GM08714 (cell line): Measurements from ENCODE around the gene SH3RF2.

Experiments used
- H3K4me3 ChIP-seq: fragments of 200-500 bp; sonication (Bioruptor generic); 2 replicates; pipeline ENCODE4 v1.5.1; 2014; ENCODE audit warnings: mild to moderate bottlenecking, low read length, inconsistent platforms
- ZNF274 ChIP-seq: IDR thresholded peaks from 2 replicates; pipeline ENCODE4 v1.6.1; 2012; ENCODE audit warnings: mild to moderate bottlenecking, low read depth, low read length

The SH3RF2 gene

DNA sequence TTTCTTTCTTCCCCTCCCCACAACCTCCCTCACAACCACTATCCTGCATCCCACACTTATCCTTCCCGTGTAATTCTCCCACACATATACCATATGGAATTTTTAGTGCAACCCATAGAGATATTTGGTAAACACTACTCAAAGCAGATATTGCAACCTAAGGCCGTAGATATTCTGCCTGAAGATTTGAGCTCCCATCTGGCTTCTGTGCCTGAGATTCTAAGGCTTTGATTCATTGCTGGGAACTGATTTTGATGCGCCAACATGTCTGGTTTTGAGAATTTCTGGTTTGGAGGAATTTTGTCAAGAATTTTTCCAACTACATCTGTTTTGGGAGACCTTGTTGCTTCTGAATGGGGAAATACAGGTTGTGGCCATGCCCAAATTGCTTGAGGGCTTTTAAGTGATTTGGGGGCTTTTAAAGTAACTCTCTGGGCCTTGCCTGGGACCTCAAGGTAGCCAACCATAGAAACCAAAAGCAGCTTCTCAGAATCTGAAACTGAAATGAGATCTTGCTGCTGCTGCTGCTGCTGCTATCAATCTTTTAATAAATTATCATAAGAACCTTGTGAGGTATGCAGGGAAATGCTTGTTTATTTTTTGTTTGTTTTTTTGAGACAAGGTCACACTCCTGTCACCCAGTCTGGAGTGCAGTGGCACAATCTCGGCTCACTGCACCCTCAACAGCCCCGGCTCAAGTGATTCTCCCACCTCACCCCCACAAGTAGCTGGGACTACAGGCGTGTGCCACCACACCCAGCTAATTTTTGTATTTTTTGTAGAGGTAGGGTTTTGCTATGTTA lies 132.8 kb downstream of the SH3RF2 start:
- no peak overlapping the region for H3K4me3 ChIP-seq
- no peak for TF ChIP-seq ZNF274

GRCh38 chr5:146069780-146070099 lies 133.4 kb downstream of the SH3RF2 start:
- no peak for TF ChIP-seq ZNF274
- no peak overlapping the region for H3K4me3 ChIP-seq

- TF ChIP-seq ZNF274: no peak
- H3K4me3 ChIP-seq: no peak overlapping the region
These were observed 134.4 kb downstream of the SH3RF2 start for GRCh38 chr5:146070746-146071145.

DNA sequence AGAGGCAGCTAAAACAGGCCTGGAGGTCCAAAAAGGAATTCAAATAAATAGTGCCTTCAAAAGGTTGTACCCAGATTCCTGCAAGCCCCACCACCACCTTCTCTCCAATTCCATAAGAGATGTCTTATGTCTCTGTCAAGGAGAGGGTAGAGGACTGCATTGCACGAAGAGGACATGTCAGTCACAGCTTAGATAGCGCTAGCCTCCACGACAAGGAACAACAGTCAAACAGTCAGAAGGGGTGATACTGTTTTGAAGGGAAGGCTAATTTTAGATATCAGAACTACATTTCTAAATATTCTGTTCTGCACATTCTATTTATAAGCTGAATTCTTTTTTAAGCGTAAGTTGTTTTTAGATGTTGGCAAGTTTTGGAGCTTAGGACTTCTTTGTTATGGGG lies 134.8 kb downstream of the SH3RF2 start:
- TF ChIP-seq ZNF274: no peak
- H3K4me3 ChIP-seq: no peak overlapping the region

DNA sequence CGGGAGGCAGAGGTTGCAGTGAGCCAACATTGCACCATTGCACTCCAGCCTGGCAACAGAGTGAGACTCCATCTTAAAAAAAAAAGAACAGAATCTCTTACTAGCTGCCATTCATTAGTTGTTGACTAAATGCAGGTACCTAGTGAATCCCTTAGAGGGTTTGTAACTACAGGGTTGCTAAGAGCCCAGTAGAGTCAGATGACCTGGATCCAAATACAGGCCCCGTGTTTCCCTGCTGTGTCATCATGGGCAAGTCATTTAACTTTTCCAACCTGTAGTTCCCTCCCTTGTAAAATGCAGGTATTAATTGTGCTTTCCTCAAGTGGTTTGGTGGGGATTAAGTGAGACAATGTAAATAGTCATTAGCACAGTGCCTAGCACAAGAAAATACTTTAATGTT lies 136.2 kb downstream of the SH3RF2 start:
- TF ChIP-seq ZNF274: no peak
- H3K4me3 ChIP-seq: no peak overlapping the region

- TF ChIP-seq ZNF274: no peak
- H3K4me3 ChIP-seq: no peak overlapping the region
These were observed 137.0 kb downstream of the SH3RF2 start for GRCh38 chr5:146073239-146073900.

GRCh38 chr5:146076028-146076427 lies 139.7 kb downstream of the SH3RF2 start:
- TF ChIP-seq ZNF274: no peak

DNA sequence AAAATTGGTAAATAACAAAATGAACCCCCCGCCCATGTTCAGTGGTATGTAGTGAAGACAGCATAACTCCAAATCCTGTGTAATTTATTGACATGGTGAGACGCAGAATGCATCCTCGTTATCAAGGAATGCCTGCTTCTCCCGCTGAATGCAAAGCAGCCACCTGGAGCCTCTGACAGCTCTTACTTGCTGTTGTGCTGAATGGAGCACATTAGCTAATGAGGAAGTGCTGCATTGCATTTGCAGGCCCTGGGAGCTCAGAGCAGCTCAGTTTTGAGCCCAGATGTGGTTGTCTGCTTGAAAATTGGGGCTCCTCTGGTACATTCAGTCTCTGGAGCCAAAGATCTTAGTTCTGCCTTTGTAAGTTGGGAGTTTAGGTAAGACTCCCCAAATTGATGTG lies 140.1 kb downstream of the SH3RF2 start:
- TF ChIP-seq ZNF274: no peak
- H3K4me3 ChIP-seq: no peak overlapping the region

More at GRCh38 chr5:146076028-146076427, 139.7 kb downstream of the SH3RF2 start:
- H3K4me3 ChIP-seq: no peak overlapping the region

- TF ChIP-seq ZNF274: no peak
- no peak overlapping the region for H3K4me3 ChIP-seq
These were observed 142.2 kb downstream of the SH3RF2 start for GRCh38 chr5:146078566-146078965.

GRCh38 chr5:146079695-146080373 lies 143.5 kb downstream of the SH3RF2 start:
- H3K4me3 ChIP-seq: no peak overlapping the region
- TF ChIP-seq ZNF274: no peak

DNA sequence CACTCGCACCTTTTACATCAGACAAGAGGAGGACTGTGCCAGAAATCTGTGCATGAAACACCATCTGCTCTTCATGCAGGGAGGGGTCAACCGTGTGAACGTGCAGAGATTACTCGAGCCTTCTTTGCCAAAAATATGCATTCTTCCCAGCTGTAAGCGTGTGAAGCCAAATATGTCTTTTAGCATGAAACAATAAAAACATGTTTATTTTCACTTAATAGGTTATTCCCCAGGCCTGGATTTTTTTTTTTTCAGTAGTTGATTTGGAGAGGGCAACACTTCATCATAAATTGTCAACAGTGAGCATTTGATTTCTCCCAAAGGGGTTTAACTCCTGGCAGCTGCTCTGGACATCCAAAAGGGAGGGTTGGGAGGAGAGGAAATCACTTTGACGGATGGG lies 145.2 kb downstream of the SH3RF2 start:
- no peak overlapping the region for H3K4me3 ChIP-seq
- no peak for TF ChIP-seq ZNF274

- H3K4me3 ChIP-seq: no peak overlapping the region
- no peak for TF ChIP-seq ZNF274
These were observed 146.4 kb downstream of the SH3RF2 start for GRCh38 chr5:146082798-146083197.

DNA sequence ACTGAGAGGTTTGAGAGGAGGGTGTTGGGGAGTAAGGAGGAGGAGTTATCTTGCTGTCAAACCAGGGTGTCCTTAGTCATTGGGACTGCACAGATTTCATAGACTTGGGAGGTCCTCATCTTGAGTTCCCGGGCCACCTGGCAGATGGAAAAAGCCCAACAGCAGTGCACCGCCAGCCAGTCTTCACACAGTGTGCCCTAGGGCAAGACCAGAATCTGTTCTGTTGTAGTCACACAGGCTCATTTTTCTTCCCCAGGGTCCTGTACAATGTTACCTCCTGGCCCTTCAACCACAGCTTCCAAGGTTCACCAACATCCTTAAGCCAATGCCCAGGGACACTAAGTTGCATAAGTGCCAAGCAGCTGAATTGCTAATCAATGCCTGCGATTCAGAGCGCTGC lies 148.0 kb downstream of the SH3RF2 start:
- no peak for TF ChIP-seq ZNF274
- no peak overlapping the region for H3K4me3 ChIP-seq

DNA sequence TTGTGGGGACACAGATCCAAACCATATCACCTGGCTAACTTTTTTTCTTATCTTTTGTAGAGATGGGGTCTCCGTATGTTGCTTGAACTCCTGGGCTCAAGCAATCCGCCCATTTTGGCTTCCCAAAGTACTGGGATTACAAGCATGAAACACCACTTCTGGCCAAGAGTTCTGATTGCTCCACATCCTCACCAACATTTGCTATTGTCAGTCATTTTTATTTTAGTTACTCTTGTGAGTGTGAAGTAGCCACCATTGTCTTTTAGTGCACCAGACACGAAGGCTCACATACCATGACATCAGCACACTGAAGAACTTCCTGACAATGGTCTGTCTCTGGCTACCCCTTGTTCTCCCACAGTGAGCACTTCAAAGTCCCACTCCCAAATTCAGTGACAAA lies 151.7 kb downstream of the SH3RF2 start:
- no peak for TF ChIP-seq ZNF274
- H3K4me3 ChIP-seq: no peak overlapping the region

- no peak overlapping the region for H3K4me3 ChIP-seq
- no peak for TF ChIP-seq ZNF274
These were observed 152.9 kb downstream of the SH3RF2 start for GRCh38 chr5:146089287-146089686.

DNA sequence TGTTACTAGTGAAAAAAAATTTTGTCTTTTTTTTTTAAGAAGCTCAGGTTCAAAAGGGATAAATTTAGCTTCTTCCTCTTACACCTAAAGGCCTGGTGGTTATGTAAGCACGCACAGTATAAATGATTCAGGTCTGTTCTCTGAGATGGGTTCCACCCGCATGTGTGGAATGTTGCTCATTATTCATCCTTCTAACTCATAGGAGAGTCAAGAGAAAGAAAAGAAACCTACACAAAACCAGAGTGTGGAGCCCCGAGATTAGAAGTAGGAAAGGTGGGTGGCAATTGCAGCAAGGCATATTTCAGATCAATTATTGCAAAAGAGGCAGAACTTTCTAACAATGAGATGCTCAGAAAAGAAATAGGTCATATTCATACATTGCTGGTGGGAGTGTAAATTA lies 155.5 kb downstream of the SH3RF2 start:
- TF ChIP-seq ZNF274: no peak

More for the DNA sequence above, 155.5 kb downstream of the SH3RF2 start:
- no peak overlapping the region for H3K4me3 ChIP-seq
